MM.1S (cell line): ENCODE measurements around the gene SLC38A3.

Source experiments
- EZH2 ChIP-seq: fragments of 300-600 bp; sonication (generic); optimal IDR thresholded peaks from 2 replicates; pipeline ENCODE3; 2017; ENCODE audit warnings: low read depth, mild to moderate bottlenecking, antibody characterized with exemption, low read length, mixed read lengths
- TF ChIP-seq, protein P1 (sequence below): fragments of 300-600 bp; sonication (generic); IDR thresholded peaks from 2 replicates; pipeline ENCODE4 v1.5.1; 2016; ENCODE audit warnings: antibody characterized with exemption, low read length, mixed read lengths

DNA sequence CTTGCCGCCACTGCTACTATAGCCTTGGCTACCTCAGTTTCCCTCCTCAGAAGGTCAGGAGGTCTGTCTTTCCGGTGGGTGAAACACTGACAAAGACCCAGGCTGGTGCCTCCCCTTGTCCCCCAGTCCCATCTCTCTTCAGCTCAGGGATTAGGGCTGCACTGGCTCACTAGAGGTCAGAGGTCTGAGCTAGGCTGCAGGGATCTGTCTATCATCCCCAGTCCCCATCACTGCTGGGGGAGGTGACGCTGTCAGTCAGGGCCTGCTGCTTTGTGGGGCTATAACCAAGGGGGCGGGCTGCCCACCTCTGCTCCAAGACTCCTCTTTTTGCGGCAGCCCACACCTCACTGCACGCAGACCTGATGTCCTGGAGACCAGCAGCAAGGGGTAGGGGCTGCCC lies 36.3 kb upstream of the SLC38A3 start:
- TF ChIP-seq, protein P1, sequence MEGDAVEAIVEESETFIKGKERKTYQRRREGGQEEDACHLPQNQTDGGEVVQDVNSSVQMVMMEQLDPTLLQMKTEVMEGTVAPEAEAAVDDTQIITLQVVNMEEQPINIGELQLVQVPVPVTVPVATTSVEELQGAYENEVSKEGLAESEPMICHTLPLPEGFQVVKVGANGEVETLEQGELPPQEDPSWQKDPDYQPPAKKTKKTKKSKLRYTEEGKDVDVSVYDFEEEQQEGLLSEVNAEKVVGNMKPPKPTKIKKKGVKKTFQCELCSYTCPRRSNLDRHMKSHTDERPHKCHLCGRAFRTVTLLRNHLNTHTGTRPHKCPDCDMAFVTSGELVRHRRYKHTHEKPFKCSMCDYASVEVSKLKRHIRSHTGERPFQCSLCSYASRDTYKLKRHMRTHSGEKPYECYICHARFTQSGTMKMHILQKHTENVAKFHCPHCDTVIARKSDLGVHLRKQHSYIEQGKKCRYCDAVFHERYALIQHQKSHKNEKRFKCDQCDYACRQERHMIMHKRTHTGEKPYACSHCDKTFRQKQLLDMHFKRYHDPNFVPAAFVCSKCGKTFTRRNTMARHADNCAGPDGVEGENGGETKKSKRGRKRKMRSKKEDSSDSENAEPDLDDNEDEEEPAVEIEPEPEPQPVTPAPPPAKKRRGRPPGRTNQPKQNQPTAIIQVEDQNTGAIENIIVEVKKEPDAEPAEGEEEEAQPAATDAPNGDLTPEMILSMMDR: no peak
- no peak for TF ChIP-seq EZH2
